ENCODE results near the gene PALLD. TPM values are rescaled to one million over a fixed set of nuclear protein-coding genes. Genes with fewer than 3 reads are reported as not detected.

PALLD gene
- total RNA-seq, 1 experiment from 2014 or later: 27.6 TPM

DNA sequence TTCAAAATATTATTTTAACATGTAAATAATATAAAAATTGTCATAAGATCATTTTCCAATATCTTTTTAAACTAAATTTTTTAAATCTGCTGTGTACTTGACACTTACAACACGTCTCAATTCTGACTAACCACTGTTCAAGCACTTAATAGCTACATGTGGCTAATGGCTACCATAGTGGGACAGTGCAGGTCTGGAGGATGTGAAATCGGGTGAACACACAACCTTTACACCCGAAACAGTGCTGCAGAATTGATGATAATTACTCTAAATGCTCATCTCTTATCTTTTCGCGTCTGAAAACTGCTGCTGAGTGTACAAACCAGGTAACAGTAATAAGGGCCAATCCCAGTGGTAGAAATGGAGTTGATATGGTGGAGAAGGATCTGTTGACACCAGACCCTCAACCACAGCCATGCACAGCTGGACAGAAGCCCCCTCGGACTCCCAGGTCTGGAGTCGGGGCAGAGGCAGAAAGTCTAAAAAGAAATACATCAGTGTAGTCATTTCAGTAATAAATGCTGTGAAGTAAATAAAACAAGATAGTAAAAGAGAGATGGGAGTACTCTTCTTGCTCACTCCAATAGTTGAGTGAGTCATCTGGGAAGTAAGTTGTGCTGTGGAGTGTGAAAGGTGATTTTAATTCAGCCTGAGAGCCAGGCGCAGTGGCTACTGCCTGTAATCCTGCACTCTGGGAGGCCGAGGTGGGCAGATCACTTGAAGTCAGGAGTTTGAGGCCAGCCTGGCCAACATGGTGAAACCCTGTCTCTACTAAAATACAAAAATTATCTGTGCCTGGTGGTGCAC lies 363.2 kb downstream of the PALLD start:
- H3K9me3 Mint-ChIP-seq (ENCODE audit: low read depth, unreplicated experiment): no peaks in the 10 kb centered on the region
- no peaks in the 10 kb centered on the region for H3K4me1 Mint-ChIP-seq (ENCODE audit: low read depth, unreplicated experiment)
- DNase-seq: no peak
- intact Hi-C loops (cut with micrococcal nuclease; ENCODE audit: unreplicated experiment): no loop called here
- H3K27me3 Mint-ChIP-seq (ENCODE audit: unreplicated experiment): no peaks in the 10 kb centered on the region
- TF ChIP-seq CTCF (IDR thresholded peaks at IDR 0.05; ENCODE audit: unreplicated experiment): no peak
- H3K27ac Mint-ChIP-seq (ENCODE audit: unreplicated experiment): no peak overlapping the region
- no TSS peak for BruUV-seq (replicated peaks)
- H3K4me3 Mint-ChIP-seq (ENCODE audit: low read depth, unreplicated experiment): no peak overlapping the region
- H3K36me3 Mint-ChIP-seq (ENCODE audit: insufficient read depth, unreplicated experiment): no peaks in the 10 kb centered on the region
- CTCF ChIA-PET: no interaction called here

GRCh38 chr4:168860827-168861226 lies 364.0 kb downstream of the PALLD start:
- Mint-ChIP-seq H3K9me3 (ENCODE audit: low read depth, unreplicated experiment) (no peaks in the 10 kb centered on the region), H3K36me3 (ENCODE audit: insufficient read depth, unreplicated experiment) (no peaks in the 10 kb centered on the region), H3K27me3 (ENCODE audit: unreplicated experiment) (no peaks in the 10 kb centered on the region), H3K4me3 (ENCODE audit: low read depth, unreplicated experiment) (no peak overlapping the region), H3K4me1 (ENCODE audit: low read depth, unreplicated experiment) (no peaks in the 10 kb centered on the region), H3K27ac (ENCODE audit: unreplicated experiment) (no peak overlapping the region)
- CTCF ChIA-PET: no interaction called here
- no peak for TF ChIP-seq CTCF (IDR thresholded peaks at IDR 0.05; ENCODE audit: unreplicated experiment)
- BruUV-seq (replicated peaks): no TSS peak
- DNase-seq: no peak
- intact Hi-C loops (cut with micrococcal nuclease; ENCODE audit: unreplicated experiment): no loop called here

DNA sequence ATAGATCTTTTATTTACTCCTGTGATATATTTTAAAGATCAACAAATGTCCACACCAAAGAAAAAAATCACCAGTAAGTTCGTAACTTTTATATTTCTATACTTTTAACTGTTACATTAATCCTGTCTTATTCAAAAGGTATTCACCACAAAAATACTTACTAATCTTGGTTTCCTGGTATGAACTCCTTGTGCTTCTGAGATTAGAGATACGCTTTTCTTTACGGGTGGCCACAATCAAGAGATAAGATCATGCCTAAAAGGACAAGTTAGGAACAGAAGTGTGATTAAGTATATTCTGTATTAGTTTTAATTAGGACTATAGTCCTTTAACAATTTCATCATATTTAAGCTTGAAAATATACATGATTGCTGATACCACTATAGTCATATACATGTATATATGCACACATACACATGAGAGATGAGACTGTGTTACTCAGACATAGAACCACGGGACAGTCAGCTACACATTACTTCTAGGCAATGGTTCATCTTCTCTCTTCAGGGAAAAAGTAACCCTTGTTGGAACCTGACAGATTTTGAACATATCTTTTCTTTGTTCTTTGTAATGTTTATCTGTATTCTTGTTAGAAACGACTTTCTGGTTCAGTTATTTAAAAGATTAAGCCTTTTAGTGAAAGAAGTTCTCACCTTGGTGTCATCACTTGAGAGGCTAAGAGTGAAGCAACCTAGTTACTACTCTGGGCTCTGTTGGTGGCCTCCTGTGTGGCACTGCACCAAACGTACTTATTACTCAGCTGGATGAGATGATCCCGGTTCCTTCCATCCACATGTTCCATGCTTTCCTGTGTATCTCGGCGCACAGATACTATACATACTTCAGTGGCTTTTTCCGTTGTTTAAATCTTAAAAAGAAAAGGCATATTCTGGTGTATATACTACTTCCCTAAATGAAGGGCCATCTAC lies 367.1 kb downstream of the PALLD start:
- Mint-ChIP-seq H3K9me3 (ENCODE audit: low read depth, unreplicated experiment) (no peaks in the 10 kb centered on the region), H3K27me3 (ENCODE audit: unreplicated experiment) (no peaks in the 10 kb centered on the region), H3K36me3 (ENCODE audit: insufficient read depth, unreplicated experiment) (no peaks in the 10 kb centered on the region), H3K4me1 (ENCODE audit: low read depth, unreplicated experiment) (no peaks in the 10 kb centered on the region), H3K27ac (ENCODE audit: unreplicated experiment) (no peak overlapping the region), H3K4me3 (ENCODE audit: low read depth, unreplicated experiment) (no peak overlapping the region)
- intact Hi-C loops (cut with micrococcal nuclease; ENCODE audit: unreplicated experiment): no loop called here
- CTCF ChIA-PET: no interaction called here
- no peak for TF ChIP-seq CTCF (IDR thresholded peaks at IDR 0.05; ENCODE audit: unreplicated experiment)
- BruUV-seq (replicated peaks): no TSS peak
- no peak for DNase-seq

DNA sequence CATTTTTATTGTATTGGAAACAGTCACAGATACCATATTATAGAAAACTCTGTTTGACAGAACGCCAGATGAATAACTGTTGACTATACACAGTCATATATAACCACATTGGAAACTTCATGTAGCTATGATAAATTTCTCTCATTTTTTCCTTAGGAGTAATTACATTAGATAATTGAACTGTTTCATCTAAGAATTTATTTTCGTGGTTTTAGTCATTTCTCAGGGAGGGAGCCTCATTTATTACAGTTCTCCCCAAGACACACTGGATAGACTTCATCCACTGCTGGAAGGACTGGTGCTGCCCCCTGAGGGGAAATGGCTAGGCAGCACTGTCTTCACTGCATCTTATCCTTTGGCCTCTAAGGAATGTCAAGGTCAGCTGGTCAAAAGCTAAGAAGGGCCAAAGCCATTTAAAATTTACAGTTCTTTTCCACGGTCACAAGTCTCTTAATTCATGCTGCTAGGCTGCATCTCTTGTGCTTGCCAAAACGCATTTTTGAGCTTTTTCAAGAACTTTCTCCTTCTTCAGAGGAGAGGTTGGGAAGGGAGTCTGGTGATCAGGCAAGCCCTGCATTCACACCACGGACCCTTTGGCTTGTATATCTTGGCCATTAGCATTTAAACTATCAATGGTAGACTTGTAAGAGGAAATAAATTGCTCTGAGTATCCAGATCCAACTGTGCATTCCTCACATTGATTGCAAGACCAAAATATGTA lies 368.1 kb downstream of the PALLD start:
- no peak for TF ChIP-seq CTCF (IDR thresholded peaks at IDR 0.05; ENCODE audit: unreplicated experiment)
- no peak overlapping the region for H3K27ac Mint-ChIP-seq (ENCODE audit: unreplicated experiment)
- H3K4me1 Mint-ChIP-seq (ENCODE audit: low read depth, unreplicated experiment): no peaks in the 10 kb centered on the region
- intact Hi-C loops (cut with micrococcal nuclease; ENCODE audit: unreplicated experiment): no loop called here
- no TSS peak for BruUV-seq (replicated peaks)
- CTCF ChIA-PET: no interaction called here
- H3K36me3 Mint-ChIP-seq (ENCODE audit: insufficient read depth, unreplicated experiment): no peaks in the 10 kb centered on the region
- no peak for DNase-seq
- no peaks in the 10 kb centered on the region for H3K27me3 Mint-ChIP-seq (ENCODE audit: unreplicated experiment)
- H3K4me3 Mint-ChIP-seq (ENCODE audit: low read depth, unreplicated experiment): no peak overlapping the region
- H3K9me3 Mint-ChIP-seq (ENCODE audit: low read depth, unreplicated experiment): no peaks in the 10 kb centered on the region

Measured in Calu3 (cell line).